Upper lobe of right lung (tissue), 1 donor: ENCODE data around the gene FGGY. TPM values are rescaled to one million over a fixed set of nuclear protein-coding genes. Genes with fewer than 3 reads are reported as not detected.

ENCODE experiments used
- ATAC-seq: fragments of 200-7000 bp; cut with Tn5 transposase; one replicate; pipeline ENCODE4 v1.9.1; 2020; ENCODE audit warnings: mild to moderate bottlenecking, moderate library complexity
- DNase-seq: peaks from one replicate; pipeline ENCODE4 v3.0.0-alpha.2; 2020
- H3K27ac ChIP-seq: fragments of 200-600 bp; one replicate; pipeline ENCODE4 v1.8.0; 2022
- H3K27me3 ChIP-seq: fragments of 200-600 bp; one replicate; pipeline ENCODE4 v1.8.0; 2022; ENCODE audit warnings: mild to moderate bottlenecking
- H3K36me3 ChIP-seq: fragments of 200-600 bp; one replicate; pipeline ENCODE4 v1.8.0; 2022
- H3K4me1 ChIP-seq: fragments of 200-600 bp; one replicate; pipeline ENCODE4 v1.8.0; 2022
- H3K4me3 ChIP-seq: fragments of 200-600 bp; one replicate; pipeline ENCODE4 v1.8.0; 2022; ENCODE audit warnings: mild to moderate bottlenecking
- H3K9me3 ChIP-seq: fragments of 200-600 bp; one replicate; pipeline ENCODE4 v1.8.0; 2022
- intact Hi-C: fragments of 100-400 bp; cut with DNase I; formaldehyde crosslinking; loops from one replicate; pipeline ENCODE4 v1.11.0; 2022
- total RNA-seq: library from RNA; stranded (reverse); fragmentation: NEBNext Ultra II Directional; extraction: Animal tissue kit (Norgen Biotek cat#: 25700); gene quantifications from one replicate; pipeline ENCODE4 v1.2.1, GENCODE V29; 2021
- TF ChIP-seq, protein P1 (sequence below): fragments of 200-600 bp; IDR thresholded peaks from one replicate; pipeline ENCODE4 v1.8.0; 2022; ENCODE audit warnings: antibody characterized with exemption
- donor health status: DM: no; HTN: yes; CAD: no; lungs with severe emphysema.

Gene FGGY
- total RNA-seq, 1 donor from 2014 or later, result 39.2 TPM

DNA sequence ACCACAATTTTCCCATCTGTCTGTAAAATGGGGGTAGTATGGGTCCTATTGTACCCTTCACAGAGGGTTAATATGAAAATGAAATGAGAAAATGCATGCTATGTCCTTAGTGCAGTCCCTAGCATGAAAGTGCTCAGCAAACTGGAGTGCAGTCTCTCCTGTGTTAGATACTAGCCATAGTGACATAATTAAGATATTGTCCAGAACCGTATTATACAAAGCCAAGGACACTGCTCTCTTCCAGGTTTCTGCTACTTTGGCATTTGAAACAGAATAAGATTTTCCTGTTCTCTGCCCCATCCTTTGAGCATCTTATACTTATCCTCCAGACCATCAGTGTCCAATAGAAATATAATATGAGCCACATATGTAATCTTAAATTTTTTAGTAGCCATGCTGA, 213.4 kb downstream of the FGGY start:
- Histone ChIP-seq H3K4me1 (peaks cover 5% of the 10 kb centered on the region), H3K4me3 (no peak overlapping the region), H3K27me3 (no peaks in the 10 kb centered on the region), H3K9me3 (no peaks in the 10 kb centered on the region), H3K27ac (no peak overlapping the region), H3K36me3 (no peaks in the 10 kb centered on the region)
- intact Hi-C loops, result no loop called here
- ATAC-seq (no peak), DNase-seq (no peak)
- TF ChIP-seq, protein P1, sequence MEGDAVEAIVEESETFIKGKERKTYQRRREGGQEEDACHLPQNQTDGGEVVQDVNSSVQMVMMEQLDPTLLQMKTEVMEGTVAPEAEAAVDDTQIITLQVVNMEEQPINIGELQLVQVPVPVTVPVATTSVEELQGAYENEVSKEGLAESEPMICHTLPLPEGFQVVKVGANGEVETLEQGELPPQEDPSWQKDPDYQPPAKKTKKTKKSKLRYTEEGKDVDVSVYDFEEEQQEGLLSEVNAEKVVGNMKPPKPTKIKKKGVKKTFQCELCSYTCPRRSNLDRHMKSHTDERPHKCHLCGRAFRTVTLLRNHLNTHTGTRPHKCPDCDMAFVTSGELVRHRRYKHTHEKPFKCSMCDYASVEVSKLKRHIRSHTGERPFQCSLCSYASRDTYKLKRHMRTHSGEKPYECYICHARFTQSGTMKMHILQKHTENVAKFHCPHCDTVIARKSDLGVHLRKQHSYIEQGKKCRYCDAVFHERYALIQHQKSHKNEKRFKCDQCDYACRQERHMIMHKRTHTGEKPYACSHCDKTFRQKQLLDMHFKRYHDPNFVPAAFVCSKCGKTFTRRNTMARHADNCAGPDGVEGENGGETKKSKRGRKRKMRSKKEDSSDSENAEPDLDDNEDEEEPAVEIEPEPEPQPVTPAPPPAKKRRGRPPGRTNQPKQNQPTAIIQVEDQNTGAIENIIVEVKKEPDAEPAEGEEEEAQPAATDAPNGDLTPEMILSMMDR, result no peak

DNA sequence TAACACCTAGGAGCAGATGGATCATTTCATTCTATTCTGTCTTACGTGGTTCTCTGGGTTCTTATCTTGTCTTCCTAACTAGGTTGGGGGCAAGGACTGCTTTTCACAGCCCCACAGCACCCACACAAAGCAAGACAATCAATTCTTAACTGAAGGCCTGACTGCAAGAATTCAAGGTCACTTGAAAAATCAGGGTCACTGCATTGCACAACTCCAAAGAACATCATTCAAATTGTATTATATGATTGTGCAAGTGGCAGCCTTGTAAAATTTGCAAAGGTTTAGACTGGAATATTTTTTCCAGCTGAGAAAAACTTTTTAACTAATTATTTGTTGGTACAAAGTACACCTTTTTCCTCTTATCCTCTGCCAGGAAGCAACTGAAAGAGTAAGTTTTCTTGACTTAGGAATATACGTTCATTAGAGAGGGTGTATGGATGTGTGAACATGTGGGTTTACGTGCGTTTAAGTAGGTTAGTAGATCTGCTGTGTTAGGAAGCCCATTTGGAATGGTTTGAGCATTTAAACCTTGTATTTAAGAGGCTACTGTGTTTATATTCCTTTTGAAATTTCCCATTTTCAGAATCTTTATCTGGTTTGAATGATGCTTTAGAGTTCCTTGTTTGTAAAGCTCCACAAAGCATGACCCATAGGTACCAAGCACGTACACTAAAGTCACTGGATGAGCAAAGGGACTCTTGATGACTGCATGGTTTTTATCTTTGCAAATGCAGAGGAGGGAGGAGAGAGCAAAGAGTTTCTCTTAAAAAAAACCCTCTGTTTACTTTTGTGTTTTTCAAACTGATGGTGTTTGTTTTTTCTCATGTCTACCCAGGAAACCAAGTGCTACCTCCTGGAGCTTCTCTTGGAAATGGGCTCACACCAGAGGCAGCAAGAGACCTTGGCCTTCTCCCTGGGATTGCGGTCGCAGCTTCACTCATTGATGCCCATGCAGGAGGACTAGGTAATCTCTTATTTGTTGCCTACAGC, 214.9 kb downstream of the FGGY start:
- ATAC-seq, result no peak
- Histone ChIP-seq H3K4me3 (no peak overlapping the region), H3K27me3 (no peaks in the 10 kb centered on the region), H3K9me3 (no peaks in the 10 kb centered on the region), H3K27ac (no peak overlapping the region), H3K36me3 (no peaks in the 10 kb centered on the region), H3K4me1 (peaks cover 5% of the 10 kb centered on the region)
- intact Hi-C loops, result no loop called here
- TF ChIP-seq, protein P1, result no peak
- DNase-seq, result no peak

- Histone ChIP-seq H3K27ac (no peak overlapping the region), H3K4me3 (no peak overlapping the region), H3K9me3 (no peaks in the 10 kb centered on the region), H3K27me3 (no peaks in the 10 kb centered on the region), H3K4me1 (peaks cover 5% of the 10 kb centered on the region), H3K36me3 (no peaks in the 10 kb centered on the region)
- intact Hi-C loops, result no loop called here
- TF ChIP-seq, protein P1, result no peak
- ATAC-seq (no peak), DNase-seq (no peak)
These were observed 215.8 kb downstream of the FGGY start for GRCh38 chr1:59512702-59513101.

- ATAC-seq (peak; percentile 30), DNase-seq (no peak)
- H3K4me3 ChIP-seq, result no peak overlapping the region
- no peaks in the 10 kb centered on the region for H3K36me3 ChIP-seq
- H3K4me1 ChIP-seq, result peaks cover 5% of the 10 kb centered on the region
- no peak overlapping the region for H3K27ac ChIP-seq
- intact Hi-C loops, result no loop called here
- no peaks in the 10 kb centered on the region for H3K9me3 ChIP-seq
- no peaks in the 10 kb centered on the region for H3K27me3 ChIP-seq
- TF ChIP-seq, protein P1, result no peak
These were observed 217.4 kb downstream of the FGGY start for GRCh38 chr1:59514061-59514909.

DNA sequence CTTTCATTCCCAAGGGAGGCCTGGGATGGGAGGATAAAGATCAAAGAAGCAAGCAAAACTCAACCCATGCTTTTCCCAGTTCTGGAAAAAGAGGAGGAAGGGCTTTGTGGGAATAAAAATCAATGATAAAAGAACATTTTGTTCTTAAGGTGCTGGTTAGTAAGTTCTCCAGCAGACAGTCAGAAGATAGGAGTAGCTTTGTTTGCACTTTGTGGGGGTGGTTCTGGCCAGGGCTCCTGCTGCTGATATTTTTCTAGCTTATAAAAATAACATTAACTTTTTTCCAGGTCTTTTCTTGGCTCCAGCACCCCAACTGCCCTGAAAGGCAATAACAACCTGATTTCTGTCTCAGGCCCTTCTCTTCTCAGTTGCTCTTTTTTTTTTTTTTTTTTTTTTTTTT, 220.0 kb downstream of the FGGY start:
- Histone ChIP-seq H3K9me3 (no peaks in the 10 kb centered on the region), H3K27me3 (no peaks in the 10 kb centered on the region), H3K4me3 (no peak overlapping the region), H3K36me3 (no peaks in the 10 kb centered on the region), H3K27ac (no peak overlapping the region), H3K4me1 (no peaks in the 10 kb centered on the region)
- DNase-seq (no peak), ATAC-seq (no peak)
- TF ChIP-seq, protein P1, result no peak
- intact Hi-C loops, result no loop called here
